ENCODE measurements around the gene PHOSPHO1. TPM values are rescaled to one million over a fixed set of nuclear protein-coding genes. Genes with fewer than 3 reads are reported as not detected.

The PHOSPHO1 gene
- polyA plus RNA-seq, 2 of the 4 experiments (the other 2 are of a cell fraction): 0.32 to 1.6 TPM

DNA sequence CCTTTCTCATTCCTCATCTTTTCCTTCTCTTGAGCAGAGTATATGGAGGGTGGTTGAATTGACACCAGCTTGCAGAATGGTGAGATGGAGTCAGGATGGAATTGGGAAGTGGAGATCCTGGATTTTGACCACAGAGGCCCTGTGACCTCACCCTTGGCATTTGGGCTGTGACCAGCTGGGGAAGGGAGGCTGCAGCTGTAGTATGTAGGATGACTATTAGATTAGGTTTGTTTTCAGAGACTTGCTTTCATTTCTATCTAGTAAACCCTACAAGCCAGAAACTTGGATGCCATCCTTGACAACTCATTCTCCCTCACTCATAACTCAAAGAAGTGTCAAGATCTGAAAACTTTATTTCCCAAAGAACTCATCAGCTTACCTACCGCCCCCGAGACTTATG, 26.1 kb downstream of the PHOSPHO1 start:
- CTCF ChIA-PET: interaction anchor here (0.8 to 17.4 kb wide), 8 partner anchors 10 to 400 kb away, joined by 3 to 224 read pairs (median 3); partner anchors contain the start of gene PHOSPHO1
- Histone ChIP-seq H3K4me3 (no peak overlapping the region), H3K27ac (no peak overlapping the region), H3K9me3 (no peaks in the 10 kb centered on the region), H3K4me2 (no peak overlapping the region), H3K4me1 (no peaks in the 10 kb centered on the region)
- POLR2A ChIA-PET: no interaction called here
- DNase-seq (ENCODE audit: low read depth in 1 of 2, low spot score in 1 of 2) (no peak), FAIRE-seq (no peak), ATAC-seq (no peak)
- TF ChIP-seq KDM1A (IDR thresholded peaks at IDR 0.05; ENCODE audit: low read depth) (no peak), MAZ (IDR thresholded peaks at IDR 0.05; ENCODE audit: borderline replicate concordance, low read depth, low read length) (no peak), ZSCAN20 (CRISPR knock-in tag; IDR thresholded peaks at IDR 0.05) (no peak), SMC3 (IDR thresholded peaks at IDR 0.05) (no peak), CHD2 (IDR thresholded peaks at IDR 0.05; ENCODE audit: low read length, partially characterized antibody) (no peak), JUNB (IDR thresholded peaks at IDR 0.05) (no peak), HOXB5 (CRISPR knock-in tag; IDR thresholded peaks at IDR 0.05) (no peak), ESRRA (IDR thresholded peaks at IDR 0.05; ENCODE audit: borderline replicate concordance, low read length) (no peak), FOSB (CRISPR knock-in tag; IDR thresholded peaks at IDR 0.05) (no peak), GATA3 (IDR thresholded peaks at IDR 0.05; ENCODE audit: borderline replicate concordance) (no peak), RNF2 (IDR thresholded peaks at IDR 0.05; ENCODE audit: borderline replicate concordance, low read depth) (no peak), CBX2 (IDR thresholded peaks at IDR 0.05; ENCODE audit: borderline replicate concordance, low read depth) (no peak), CEBPB (IDR thresholded peaks at IDR 0.05) (no peak), EHF (CRISPR knock-in tag; IDR thresholded peaks at IDR 0.05) (no peak)
- TF ChIP-seq, protein P1, sequence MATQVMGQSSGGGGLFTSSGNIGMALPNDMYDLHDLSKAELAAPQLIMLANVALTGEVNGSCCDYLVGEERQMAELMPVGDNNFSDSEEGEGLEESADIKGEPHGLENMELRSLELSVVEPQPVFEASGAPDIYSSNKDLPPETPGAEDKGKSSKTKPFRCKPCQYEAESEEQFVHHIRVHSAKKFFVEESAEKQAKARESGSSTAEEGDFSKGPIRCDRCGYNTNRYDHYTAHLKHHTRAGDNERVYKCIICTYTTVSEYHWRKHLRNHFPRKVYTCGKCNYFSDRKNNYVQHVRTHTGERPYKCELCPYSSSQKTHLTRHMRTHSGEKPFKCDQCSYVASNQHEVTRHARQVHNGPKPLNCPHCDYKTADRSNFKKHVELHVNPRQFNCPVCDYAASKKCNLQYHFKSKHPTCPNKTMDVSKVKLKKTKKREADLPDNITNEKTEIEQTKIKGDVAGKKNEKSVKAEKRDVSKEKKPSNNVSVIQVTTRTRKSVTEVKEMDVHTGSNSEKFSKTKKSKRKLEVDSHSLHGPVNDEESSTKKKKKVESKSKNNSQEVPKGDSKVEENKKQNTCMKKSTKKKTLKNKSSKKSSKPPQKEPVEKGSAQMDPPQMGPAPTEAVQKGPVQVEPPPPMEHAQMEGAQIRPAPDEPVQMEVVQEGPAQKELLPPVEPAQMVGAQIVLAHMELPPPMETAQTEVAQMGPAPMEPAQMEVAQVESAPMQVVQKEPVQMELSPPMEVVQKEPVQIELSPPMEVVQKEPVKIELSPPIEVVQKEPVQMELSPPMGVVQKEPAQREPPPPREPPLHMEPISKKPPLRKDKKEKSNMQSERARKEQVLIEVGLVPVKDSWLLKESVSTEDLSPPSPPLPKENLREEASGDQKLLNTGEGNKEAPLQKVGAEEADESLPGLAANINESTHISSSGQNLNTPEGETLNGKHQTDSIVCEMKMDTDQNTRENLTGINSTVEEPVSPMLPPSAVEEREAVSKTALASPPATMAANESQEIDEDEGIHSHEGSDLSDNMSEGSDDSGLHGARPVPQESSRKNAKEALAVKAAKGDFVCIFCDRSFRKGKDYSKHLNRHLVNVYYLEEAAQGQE (IDR thresholded peaks at IDR 0.05): no peak
- TF ChIP-seq, protein P2, sequence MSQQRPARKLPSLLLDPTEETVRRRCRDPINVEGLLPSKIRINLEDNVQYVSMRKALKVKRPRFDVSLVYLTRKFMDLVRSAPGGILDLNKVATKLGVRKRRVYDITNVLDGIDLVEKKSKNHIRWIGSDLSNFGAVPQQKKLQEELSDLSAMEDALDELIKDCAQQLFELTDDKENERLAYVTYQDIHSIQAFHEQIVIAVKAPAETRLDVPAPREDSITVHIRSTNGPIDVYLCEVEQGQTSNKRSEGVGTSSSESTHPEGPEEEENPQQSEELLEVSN (IDR thresholded peaks at IDR 0.05; ENCODE audit: borderline replicate concordance, low read depth): no peak
- TF ChIP-seq, protein P3, sequence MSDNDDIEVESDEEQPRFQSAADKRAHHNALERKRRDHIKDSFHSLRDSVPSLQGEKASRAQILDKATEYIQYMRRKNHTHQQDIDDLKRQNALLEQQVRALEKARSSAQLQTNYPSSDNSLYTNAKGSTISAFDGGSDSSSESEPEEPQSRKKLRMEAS (IDR thresholded peaks at IDR 0.05): no peak
- TF ChIP-seq, protein P4, sequence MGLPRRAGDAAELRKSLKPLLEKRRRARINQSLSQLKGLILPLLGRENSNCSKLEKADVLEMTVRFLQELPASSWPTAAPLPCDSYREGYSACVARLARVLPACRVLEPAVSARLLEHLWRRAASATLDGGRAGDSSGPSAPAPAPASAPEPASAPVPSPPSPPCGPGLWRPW (IDR thresholded peaks at IDR 0.05): no peak
- WGBS (ENCODE audit: missing lambda C conversion rate): 89% methylated on average over 2 of the region's 2 CpGs

DNA sequence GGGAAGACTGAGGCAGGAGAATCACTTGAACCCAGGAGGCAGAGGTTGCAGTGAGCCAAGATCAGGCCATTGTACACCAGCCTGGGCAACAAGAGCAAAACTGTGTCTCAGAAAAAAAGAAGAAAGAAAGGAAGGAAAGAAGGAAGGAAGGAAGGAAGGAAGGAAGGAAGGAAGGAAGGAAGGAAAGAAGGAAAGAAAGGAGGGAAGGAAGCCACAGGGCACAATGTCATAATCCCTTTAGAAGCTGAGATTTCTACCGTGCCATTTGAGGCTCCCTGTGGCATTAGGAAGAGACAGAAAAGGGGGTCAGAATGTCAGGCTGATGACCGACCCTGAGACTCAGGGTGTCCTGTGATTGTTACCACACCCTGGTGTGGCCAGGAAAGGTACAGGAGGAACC, 26.8 kb downstream of the PHOSPHO1 start:
- ChIA-PET POLR2A (no interaction called here), CTCF (interaction anchor here (0.6 to 17.4 kb wide), 5 partner anchors 26 to 480 kb away, joined by 3 to 224 read pairs (median 4); partner anchors contain the start of gene PHOSPHO1)
- WGBS (ENCODE audit: missing lambda C conversion rate): 54% methylated on average over 2 of the region's 2 CpGs
- TF ChIP-seq HEYL (CRISPR knock-in tag; IDR thresholded peaks at IDR 0.05) (no peak), CEBPB (IDR thresholded peaks at IDR 0.05) (no peak), MYC (IDR thresholded peaks at IDR 0.05; ENCODE audit: borderline replicate concordance, low read length) (no peak), RAD21 (conservative IDR thresholded peaks at IDR 0.05 in 1 of 2, IDR thresholded peaks at IDR 0.05 in 1 of 2) (no peak), ZFP36 (IDR thresholded peaks at IDR 0.05; ENCODE audit: borderline replicate concordance, partially characterized antibody) (no peak), HDAC2 (IDR thresholded peaks at IDR 0.05) (no peak), FOXS1 (CRISPR knock-in tag; IDR thresholded peaks at IDR 0.05) (no peak), MAFK (IDR thresholded peaks at IDR 0.05; ENCODE audit: partially characterized antibody) (no peak), CBX2 (IDR thresholded peaks at IDR 0.05; ENCODE audit: borderline replicate concordance, low read depth) (no peak), NR3C1 (IDR thresholded peaks at IDR 0.05) (no peak)
- TF ChIP-seq, protein P4 (IDR thresholded peaks at IDR 0.05): no peak
- TF ChIP-seq, protein P5, sequence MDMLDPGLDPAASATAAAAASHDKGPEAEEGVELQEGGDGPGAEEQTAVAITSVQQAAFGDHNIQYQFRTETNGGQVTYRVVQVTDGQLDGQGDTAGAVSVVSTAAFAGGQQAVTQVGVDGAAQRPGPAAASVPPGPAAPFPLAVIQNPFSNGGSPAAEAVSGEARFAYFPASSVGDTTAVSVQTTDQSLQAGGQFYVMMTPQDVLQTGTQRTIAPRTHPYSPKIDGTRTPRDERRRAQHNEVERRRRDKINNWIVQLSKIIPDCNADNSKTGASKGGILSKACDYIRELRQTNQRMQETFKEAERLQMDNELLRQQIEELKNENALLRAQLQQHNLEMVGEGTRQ (IDR thresholded peaks at IDR 0.05): no peak
- TF ChIP-seq, protein P3 (IDR thresholded peaks at IDR 0.05): no peak
- TF ChIP-seq, protein P6, sequence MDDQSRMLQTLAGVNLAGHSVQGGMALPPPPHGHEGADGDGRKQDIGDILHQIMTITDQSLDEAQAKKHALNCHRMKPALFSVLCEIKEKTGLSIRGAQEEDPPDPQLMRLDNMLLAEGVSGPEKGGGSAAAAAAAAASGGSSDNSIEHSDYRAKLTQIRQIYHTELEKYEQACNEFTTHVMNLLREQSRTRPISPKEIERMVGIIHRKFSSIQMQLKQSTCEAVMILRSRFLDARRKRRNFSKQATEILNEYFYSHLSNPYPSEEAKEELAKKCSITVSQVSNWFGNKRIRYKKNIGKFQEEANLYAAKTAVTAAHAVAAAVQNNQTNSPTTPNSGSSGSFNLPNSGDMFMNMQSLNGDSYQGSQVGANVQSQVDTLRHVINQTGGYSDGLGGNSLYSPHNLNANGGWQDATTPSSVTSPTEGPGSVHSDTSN (IDR thresholded peaks at IDR 0.05): no peak
- TF ChIP-seq, protein P7, sequence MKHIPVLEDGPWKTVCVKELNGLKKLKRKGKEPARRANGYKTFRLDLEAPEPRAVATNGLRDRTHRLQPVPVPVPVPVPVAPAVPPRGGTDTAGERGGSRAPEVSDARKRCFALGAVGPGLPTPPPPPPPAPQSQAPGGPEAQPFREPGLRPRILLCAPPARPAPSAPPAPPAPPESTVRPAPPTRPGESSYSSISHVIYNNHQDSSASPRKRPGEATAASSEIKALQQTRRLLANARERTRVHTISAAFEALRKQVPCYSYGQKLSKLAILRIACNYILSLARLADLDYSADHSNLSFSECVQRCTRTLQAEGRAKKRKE (CRISPR knock-in tag; IDR thresholded peaks at IDR 0.05; ENCODE audit: low read depth): no peak
- Histone ChIP-seq H3K4me1 (no peaks in the 10 kb centered on the region), H3K27ac (no peak overlapping the region), H3K4me2 (no peak overlapping the region), H3K4me3 (no peak overlapping the region), H3K9me3 (no peaks in the 10 kb centered on the region)
- DNase-seq (ENCODE audit: low read depth in 1 of 2, low spot score in 1 of 2) (no peak), ATAC-seq (no peak), FAIRE-seq (no peak)
